Osteocyte (in vitro differentiated cells): Measurements from ENCODE around the gene DOK7. TPM values are rescaled to one million over a fixed set of nuclear protein-coding genes. Genes with fewer than 3 reads are reported as not detected.

ENCODE experiments used
- DNase-seq: peaks from one replicate; pipeline ENCODE4 v3.0.0; 2021; ENCODE audit warnings: mixed read lengths; ENCODE audit not compliant: unreplicated experiment; ENCODE audit errors: extremely low spot score
- H3K27ac Mint-ChIP-seq: one replicate; pipeline ENCODE4 v1.8.0; 2021; ENCODE audit warnings: mild to moderate bottlenecking, mixed read lengths; ENCODE audit not compliant: unreplicated experiment
- H3K27me3 Mint-ChIP-seq: one replicate; pipeline ENCODE4 v1.8.0; 2021; ENCODE audit warnings: mixed read lengths; ENCODE audit not compliant: unreplicated experiment
- H3K36me3 Mint-ChIP-seq: one replicate; pipeline ENCODE4 v1.8.0; 2021; ENCODE audit warnings: mixed read lengths; ENCODE audit not compliant: unreplicated experiment
- H3K4me1 Mint-ChIP-seq: one replicate; pipeline ENCODE4 v1.8.0; 2021; ENCODE audit warnings: mixed read lengths; ENCODE audit not compliant: unreplicated experiment
- H3K4me3 Mint-ChIP-seq: one replicate; pipeline ENCODE4 v1.8.0; 2021; ENCODE audit warnings: mild to moderate bottlenecking, moderate library complexity, mixed read lengths; ENCODE audit not compliant: unreplicated experiment
- H3K9me3 Mint-ChIP-seq: one replicate; pipeline ENCODE4 v1.8.0; 2021; ENCODE audit warnings: mixed read lengths; ENCODE audit not compliant: unreplicated experiment
- CTCF ChIP-seq: fragments of 200-600 bp; sonication (generic); IDR thresholded peaks from 2 replicates; pipeline ENCODE4 v1.5.0; 2021; ENCODE audit warnings: antibody characterized with exemption, mild to moderate bottlenecking, moderate library complexity
- total RNA-seq: library from RNA; stranded (reverse); gene quantifications from 2 replicates; pipeline ENCODE4 v1.2.1, GENCODE V29; 2021

The DOK7 gene
- total RNA-seq, 1 donor from 2014 or later, result not detected

- H3K4me1 Mint-ChIP-seq, result peaks cover 2% of the 10 kb centered on the region
- H3K36me3 Mint-ChIP-seq, result no peaks in the 10 kb centered on the region
- DNase-seq, result no peak
- TF ChIP-seq CTCF, result no peak
- no peak overlapping the region for H3K4me3 Mint-ChIP-seq
- no peaks in the 10 kb centered on the region for H3K9me3 Mint-ChIP-seq
- no peak overlapping the region for H3K27ac Mint-ChIP-seq
- peaks cover 2% of the 10 kb centered on the region for H3K27me3 Mint-ChIP-seq
Observed at GRCh38 chr4:3476341-3476747, 13.2 kb downstream of the DOK7 start.

- Mint-ChIP-seq H3K4me1 (peaks cover 2% of the 10 kb centered on the region), H3K27me3 (peaks cover 2% of the 10 kb centered on the region), H3K9me3 (no peaks in the 10 kb centered on the region), H3K36me3 (no peaks in the 10 kb centered on the region), H3K27ac (no peak overlapping the region), H3K4me3 (no peak overlapping the region)
- no peak for TF ChIP-seq CTCF
- no peak for DNase-seq
Observed at GRCh38 chr4:3476936-3477749, 14.0 kb downstream of the DOK7 start.

- TF ChIP-seq CTCF, result no peak
- Mint-ChIP-seq H3K4me3 (no peak overlapping the region), H3K4me1 (peaks cover 2% of the 10 kb centered on the region), H3K27me3 (peaks cover 2% of the 10 kb centered on the region), H3K36me3 (no peaks in the 10 kb centered on the region), H3K27ac (no peak overlapping the region), H3K9me3 (no peaks in the 10 kb centered on the region)
- DNase-seq, result no peak
Observed at GRCh38 chr4:3477750-3478430, 14.8 kb downstream of the DOK7 start.

GRCh38 chr4:3478446-3479357, 15.6 kb downstream of the DOK7 start:
- Mint-ChIP-seq H3K27ac (no peak overlapping the region), H3K4me3 (no peak overlapping the region), H3K36me3 (no peaks in the 10 kb centered on the region), H3K27me3 (peaks cover 2% of the 10 kb centered on the region), H3K4me1 (peaks cover 2% of the 10 kb centered on the region), H3K9me3 (no peaks in the 10 kb centered on the region)
- DNase-seq, result no peak
- no peak for TF ChIP-seq CTCF
